Measurements from ENCODE around the gene GYPA.
"Not testable (repeated sequence)": the region's sequence is repeated elsewhere in the genome, so short reads cannot be mapped to it uniquely, and the experiment has no call there.

The GYPA gene

GRCh38 chr4:144113546-144113945 is 27.0 kb downstream of the GYPA start:
- Histone ChIP-seq H3K9me3 (ENCODE audit: insufficient read depth, low read depth, low read length) (no peaks in the 10 kb centered on the region), H3K9ac (ENCODE audit: low read depth, low read length, poor library complexity, severe bottlenecking) (no peak overlapping the region), H3F3A (ENCODE audit: low read depth) (no peaks in the 10 kb centered on the region), H3K4me3 (ENCODE audit: low read length, poor library complexity, severe bottlenecking) (no peak overlapping the region), H4K20me1 (ENCODE audit: insufficient read depth, low read length, poor library complexity, severe bottlenecking) (no peaks in the 10 kb centered on the region), H2AFZ (ENCODE audit: low read length) (no peak overlapping the region), H3K4me1 (ENCODE audit: insufficient read depth, low read length, poor library complexity, severe bottlenecking) (no peaks in the 10 kb centered on the region), H3K9me2 (replicated peaks; ENCODE audit: low read depth, low read length) (no peaks in the 10 kb centered on the region), H3K27me3 (ENCODE audit: insufficient read depth, low read length, poor library complexity, severe bottlenecking) (no peaks in the 10 kb centered on the region), H3K79me2 (ENCODE audit: insufficient read depth, low read length) (no peaks in the 10 kb centered on the region), H3K4me2 (ENCODE audit: low read depth, low read length, poor library complexity, severe bottlenecking) (no peak overlapping the region), H3K36me3 (ENCODE audit: insufficient read depth, low read length) (no peaks in the 10 kb centered on the region)
- TF ChIP-seq CTCF (conservative IDR thresholded peaks at IDR 0.05; ENCODE audit: low read length) (no peak), EZH2phosphoT487 (IDR thresholded peaks at IDR 0.05; ENCODE audit: borderline replicate concordance) (no peak)

DNA sequence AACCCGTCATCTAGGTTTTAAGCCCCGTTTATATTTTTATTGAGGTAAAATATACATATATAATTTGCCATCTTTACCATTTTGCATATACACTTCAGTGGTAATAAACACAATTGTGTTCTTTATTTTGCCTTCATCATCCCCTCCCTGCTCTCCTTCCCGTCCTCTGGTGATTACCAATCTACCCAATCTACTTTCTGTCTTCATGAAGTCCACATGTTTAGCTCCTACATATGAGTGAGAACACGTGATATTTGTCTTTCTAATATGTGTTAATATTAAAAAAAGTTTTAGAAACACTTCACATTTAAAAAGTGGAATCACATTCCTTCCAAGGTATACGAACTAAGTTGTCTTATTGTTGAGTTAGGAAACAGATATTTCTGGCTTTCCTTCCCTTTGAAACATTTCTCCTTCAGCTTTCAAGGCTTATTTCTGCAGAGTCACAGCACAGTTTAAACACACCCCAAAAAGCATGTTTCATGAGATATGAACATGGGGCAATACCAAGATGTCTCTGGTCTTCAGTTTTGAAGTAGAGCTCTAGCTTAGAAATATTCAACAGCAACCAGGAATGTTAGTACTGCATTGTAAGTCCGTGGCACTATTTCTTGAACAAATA is 35.9 kb downstream of the GYPA start:
- H4K20me1 ChIP-seq (ENCODE audit: insufficient read depth, low read length, poor library complexity, severe bottlenecking): no peaks in the 10 kb centered on the region
- no peaks in the 10 kb centered on the region for H3K9me3 ChIP-seq (ENCODE audit: insufficient read depth, low read depth, low read length)
- no peak overlapping the region for H3K4me2 ChIP-seq (ENCODE audit: low read depth, low read length, poor library complexity, severe bottlenecking)
- no peak overlapping the region for H3K4me3 ChIP-seq (ENCODE audit: low read length, poor library complexity, severe bottlenecking)
- no peaks in the 10 kb centered on the region for H3K79me2 ChIP-seq (ENCODE audit: insufficient read depth, low read length)
- no peak for TF ChIP-seq EZH2phosphoT487 (IDR thresholded peaks at IDR 0.05; ENCODE audit: borderline replicate concordance)
- TF ChIP-seq CTCF (conservative IDR thresholded peaks at IDR 0.05; ENCODE audit: low read length): no peak
- H3F3A ChIP-seq (ENCODE audit: low read depth): no peaks in the 10 kb centered on the region
- no peaks in the 10 kb centered on the region for H3K27me3 ChIP-seq (ENCODE audit: insufficient read depth, low read length, poor library complexity, severe bottlenecking)
- no peaks in the 10 kb centered on the region for H3K4me1 ChIP-seq (ENCODE audit: insufficient read depth, low read length, poor library complexity, severe bottlenecking)
- no peak overlapping the region for H2AFZ ChIP-seq (ENCODE audit: low read length)
- H3K9ac ChIP-seq (ENCODE audit: low read depth, low read length, poor library complexity, severe bottlenecking): no peak overlapping the region
- no peaks in the 10 kb centered on the region for H3K9me2 ChIP-seq (replicated peaks; ENCODE audit: low read depth, low read length)
- no peaks in the 10 kb centered on the region for H3K36me3 ChIP-seq (ENCODE audit: insufficient read depth, low read length)

DNA sequence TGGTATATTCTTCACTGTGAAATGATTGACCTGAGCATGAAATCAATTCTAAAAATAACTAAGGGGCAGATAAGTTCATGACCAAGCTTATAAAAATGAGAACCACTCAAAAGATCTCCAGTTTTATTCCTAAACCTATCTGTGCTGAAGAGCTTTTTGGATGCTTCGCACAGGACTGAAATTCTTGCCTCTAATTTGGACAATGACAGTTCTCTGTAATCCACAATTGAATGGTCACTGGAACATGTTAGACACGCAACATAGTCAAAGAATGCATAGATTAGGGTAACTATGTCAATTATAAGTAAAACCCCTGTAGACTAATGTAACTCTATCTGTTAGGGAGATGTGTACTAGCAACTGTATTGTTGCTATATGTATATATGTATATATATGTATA is 42.7 kb downstream of the GYPA start:
- H3K4me1 ChIP-seq (ENCODE audit: insufficient read depth, low read length, poor library complexity, severe bottlenecking); H3K27me3 ChIP-seq (ENCODE audit: insufficient read depth, low read length, poor library complexity, severe bottlenecking); H3K9ac ChIP-seq (ENCODE audit: low read depth, low read length, poor library complexity, severe bottlenecking); H3K4me3 ChIP-seq (ENCODE audit: low read length, poor library complexity, severe bottlenecking); H3K36me3 ChIP-seq (ENCODE audit: insufficient read depth, low read length); H4K20me1 ChIP-seq (ENCODE audit: insufficient read depth, low read length, poor library complexity, severe bottlenecking); H3F3A ChIP-seq (ENCODE audit: low read depth); H3K4me2 ChIP-seq (ENCODE audit: low read depth, low read length, poor library complexity, severe bottlenecking); H2AFZ ChIP-seq (ENCODE audit: low read length); H3K79me2 ChIP-seq (ENCODE audit: insufficient read depth, low read length); H3K9me3 ChIP-seq (ENCODE audit: insufficient read depth, low read depth, low read length); H3K9me2 ChIP-seq (replicated peaks; ENCODE audit: low read depth, low read length): not testable (repeated sequence)

DNA sequence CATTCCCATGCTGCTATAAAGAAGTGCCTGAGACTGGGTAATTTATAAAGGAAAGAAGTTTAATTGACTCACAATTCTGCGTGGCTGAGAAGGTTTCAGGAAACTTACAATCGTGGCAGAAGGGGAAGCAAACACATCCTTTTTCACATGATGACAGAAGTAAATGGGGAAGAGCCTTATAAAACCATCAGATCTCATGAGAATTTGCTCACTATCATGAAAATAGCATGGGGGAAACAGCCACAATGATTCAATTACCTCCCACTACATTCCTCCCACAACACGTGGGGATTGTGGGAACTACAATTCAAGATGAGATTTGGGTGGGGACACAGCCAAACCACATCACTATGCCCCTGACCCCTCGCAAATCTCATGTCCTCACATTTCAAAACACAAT is 46.5 kb downstream of the GYPA start:
- not testable (repeated sequence) for H3K4me2 ChIP-seq (ENCODE audit: low read depth, low read length, poor library complexity, severe bottlenecking); H3K9me3 ChIP-seq (ENCODE audit: insufficient read depth, low read depth, low read length); H3F3A ChIP-seq (ENCODE audit: low read depth); H3K36me3 ChIP-seq (ENCODE audit: insufficient read depth, low read length); H3K4me3 ChIP-seq (ENCODE audit: low read length, poor library complexity, severe bottlenecking); H4K20me1 ChIP-seq (ENCODE audit: insufficient read depth, low read length, poor library complexity, severe bottlenecking); H3K79me2 ChIP-seq (ENCODE audit: insufficient read depth, low read length); H3K9ac ChIP-seq (ENCODE audit: low read depth, low read length, poor library complexity, severe bottlenecking); H3K4me1 ChIP-seq (ENCODE audit: insufficient read depth, low read length, poor library complexity, severe bottlenecking); H3K27me3 ChIP-seq (ENCODE audit: insufficient read depth, low read length, poor library complexity, severe bottlenecking); H3K9me2 ChIP-seq (replicated peaks; ENCODE audit: low read depth, low read length); H2AFZ ChIP-seq (ENCODE audit: low read length)

GRCh38 chr4:144091181-144091580 is 49.3 kb downstream of the GYPA start:
- H3K9me3 ChIP-seq (ENCODE audit: insufficient read depth, low read depth, low read length); H3K27me3 ChIP-seq (ENCODE audit: insufficient read depth, low read length, poor library complexity, severe bottlenecking); H3K36me3 ChIP-seq (ENCODE audit: insufficient read depth, low read length); H2AFZ ChIP-seq (ENCODE audit: low read length); H3K79me2 ChIP-seq (ENCODE audit: insufficient read depth, low read length); H3K9me2 ChIP-seq (replicated peaks; ENCODE audit: low read depth, low read length); H3K4me1 ChIP-seq (ENCODE audit: insufficient read depth, low read length, poor library complexity, severe bottlenecking); H4K20me1 ChIP-seq (ENCODE audit: insufficient read depth, low read length, poor library complexity, severe bottlenecking); H3K4me3 ChIP-seq (ENCODE audit: low read length, poor library complexity, severe bottlenecking); H3F3A ChIP-seq (ENCODE audit: low read depth); H3K4me2 ChIP-seq (ENCODE audit: low read depth, low read length, poor library complexity, severe bottlenecking); H3K9ac ChIP-seq (ENCODE audit: low read depth, low read length, poor library complexity, severe bottlenecking): not testable (repeated sequence)

All from Loucy (cell line).